Caco-2 (cell line): ENCODE results near the gene TBL1X. TPM values are rescaled to one million over a fixed set of nuclear protein-coding genes. Genes with fewer than 3 reads are reported as not detected.

Experiments used
- BruUV-seq: library from RNA; stranded (reverse); fragments of 400-500 nt; replicated peaks from 2 replicates; lab custom pipeline; 2021; lab: Mats Ljungman, UMichigan
- CTCF ChIA-PET: fragments of 300-600 bp; sonication (Branson Sonifier 250); formaldehyde crosslinking; loops from one replicate; lab custom pipeline; 2022; ENCODE audit warnings: antibody characterized with exemption; lab: Charles Lee
- POLR2A ChIA-PET: fragments of 300-600 bp; sonication (Branson Sonifier 250); formaldehyde crosslinking; loops from one replicate; lab custom pipeline; 2022; ENCODE audit warnings: antibody characterized with exemption; lab: Charles Lee
- DNase-seq, 2 experiments: peaks; one replicate each; pipeline versions ENCODE4 v3.0.0 to v3.0.0-alpha.2; 2020 to 2022
- H3K27me3 ChIP-seq: replicated peaks from 2 replicates; pipeline ENCODE4 v1.6.0; 2011; ENCODE audit warnings: low read length; ENCODE audit not compliant: control insufficient read depth, insufficient read depth
- H3K36me3 ChIP-seq: 2 replicates; pipeline ENCODE4 v1.5.1; 2011; ENCODE audit warnings: low read length; ENCODE audit not compliant: control insufficient read depth, insufficient read depth
- H3K4me1 ChIP-seq: fragments of 250-450 bp; sonication (Bioruptor Pico); 2 replicates; pipeline ENCODE4 v1.5.1; 2020; ENCODE audit warnings: mild to moderate bottlenecking
- H3K4me3 ChIP-seq: 2 replicates; pipeline ENCODE4 v1.5.1; 2011; ENCODE audit warnings: low read depth, mild to moderate bottlenecking, control low read depth, low read length
- H3K9me3 ChIP-seq: fragments of 250-450 bp; sonication (Bioruptor Pico); 2 replicates; pipeline ENCODE4 v1.5.1; 2020; ENCODE audit warnings: mild to moderate bottlenecking, moderate library complexity
- H3K27ac Mint-ChIP-seq: one replicate; pipeline ENCODE4 v1.8.0; 2022; ENCODE audit warnings: mixed read lengths; ENCODE audit not compliant: unreplicated experiment
- H3K27me3 Mint-ChIP-seq: one replicate; pipeline ENCODE4 v1.8.0; 2022; ENCODE audit warnings: mixed read lengths; ENCODE audit not compliant: insufficient read depth, unreplicated experiment
- H3K36me3 Mint-ChIP-seq: one replicate; pipeline ENCODE4 v1.8.0; 2022; ENCODE audit warnings: mild to moderate bottlenecking, mixed read lengths; ENCODE audit not compliant: insufficient read depth, unreplicated experiment
- H3K4me1 Mint-ChIP-seq: one replicate; pipeline ENCODE4 v1.8.0; 2022; ENCODE audit warnings: low read depth, mixed read lengths; ENCODE audit not compliant: unreplicated experiment
- H3K4me3 Mint-ChIP-seq: one replicate; pipeline ENCODE4 v1.8.0; 2022; ENCODE audit warnings: mild to moderate bottlenecking, moderate library complexity, mixed read lengths; ENCODE audit not compliant: unreplicated experiment
- H3K9me3 Mint-ChIP-seq: one replicate; pipeline ENCODE4 v1.8.0; 2022; ENCODE audit warnings: mixed read lengths; ENCODE audit not compliant: unreplicated experiment
- intact Hi-C: fragments of 100-400 bp; cut with micrococcal nuclease; formaldehyde crosslinking; loops from one replicate; pipeline ENCODE4 v1.10.0; 2022; ENCODE audit not compliant: unreplicated experiment
- total RNA-seq: library from RNA; stranded (reverse); gene quantifications from 2 replicates; pipeline ENCODE4 v1.2.3, GENCODE V29; 2022
- TF ChIP-seq, protein P1 (sequence below), 2 experiments: fragments of 200-600 bp in 1 of 2; IDR thresholded peaks; 1 replicate in 1 of 2; 2 replicates in 1 of 2; pipeline versions ENCODE4 v1.5.1 to v1.8.0; 2011 to 2022; ENCODE audit warnings: antibody characterized with exemption in 1 of 2, control low read depth in 1 of 2, inconsistent platforms in 1 of 2, low read depth in 1 of 2, low read length in 1 of 2, mild to moderate bottlenecking in 1 of 2, moderate library complexity in 1 of 2; ENCODE audit not compliant: insufficient read depth in 1 of 2, severe bottlenecking in 1 of 2, unreplicated experiment in 1 of 2

TBL1X gene
- total RNA-seq, 1 experiment from 2014 or later: 84.2 TPM

DNA sequence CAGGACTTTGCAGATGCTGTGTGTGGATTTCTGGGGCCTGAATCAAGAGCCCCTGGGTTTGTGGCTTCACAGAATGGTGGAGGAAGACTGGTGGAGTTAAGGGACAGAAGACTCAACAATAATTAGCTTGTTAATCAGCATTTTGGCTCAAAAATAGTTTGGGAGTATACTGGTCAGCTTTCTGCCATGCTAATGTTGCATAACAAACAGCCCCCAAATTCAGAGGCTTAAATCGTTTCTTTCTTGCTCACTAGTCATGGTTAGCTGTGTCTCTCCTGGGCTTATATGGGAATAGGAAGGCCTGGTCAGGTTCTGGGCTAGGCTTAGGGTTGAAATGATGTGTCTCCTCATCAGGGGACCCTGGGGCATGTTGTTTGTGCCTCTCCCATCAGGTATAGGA, 24.4 kb downstream of the TBL1X start:
- no TSS peak for BruUV-seq
- no peaks in the 10 kb centered on the region for H3K9me3 Mint-ChIP-seq
- H3K4me1 Mint-ChIP-seq: peaks cover 20% of the 10 kb centered on the region
- no peak overlapping the region for H3K27ac Mint-ChIP-seq
- no peaks in the 10 kb centered on the region for H3K27me3 Mint-ChIP-seq
- peaks cover 24% of the 10 kb centered on the region for H3K36me3 Mint-ChIP-seq
- intact Hi-C loops: no loop called here
- CTCF ChIA-PET: no interaction called here
- Histone ChIP-seq H3K27me3 (no peaks in the 10 kb centered on the region), H3K36me3 (no peaks in the 10 kb centered on the region), H3K4me1 (peaks cover 4% of the 10 kb centered on the region), H3K9me3 (no peaks in the 10 kb centered on the region), H3K4me3 (no peak overlapping the region)
- POLR2A ChIA-PET: no interaction called here
- TF ChIP-seq, protein P1, sequence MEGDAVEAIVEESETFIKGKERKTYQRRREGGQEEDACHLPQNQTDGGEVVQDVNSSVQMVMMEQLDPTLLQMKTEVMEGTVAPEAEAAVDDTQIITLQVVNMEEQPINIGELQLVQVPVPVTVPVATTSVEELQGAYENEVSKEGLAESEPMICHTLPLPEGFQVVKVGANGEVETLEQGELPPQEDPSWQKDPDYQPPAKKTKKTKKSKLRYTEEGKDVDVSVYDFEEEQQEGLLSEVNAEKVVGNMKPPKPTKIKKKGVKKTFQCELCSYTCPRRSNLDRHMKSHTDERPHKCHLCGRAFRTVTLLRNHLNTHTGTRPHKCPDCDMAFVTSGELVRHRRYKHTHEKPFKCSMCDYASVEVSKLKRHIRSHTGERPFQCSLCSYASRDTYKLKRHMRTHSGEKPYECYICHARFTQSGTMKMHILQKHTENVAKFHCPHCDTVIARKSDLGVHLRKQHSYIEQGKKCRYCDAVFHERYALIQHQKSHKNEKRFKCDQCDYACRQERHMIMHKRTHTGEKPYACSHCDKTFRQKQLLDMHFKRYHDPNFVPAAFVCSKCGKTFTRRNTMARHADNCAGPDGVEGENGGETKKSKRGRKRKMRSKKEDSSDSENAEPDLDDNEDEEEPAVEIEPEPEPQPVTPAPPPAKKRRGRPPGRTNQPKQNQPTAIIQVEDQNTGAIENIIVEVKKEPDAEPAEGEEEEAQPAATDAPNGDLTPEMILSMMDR (IDR thresholded peaks at IDR 0.05; ENCODE audit: insufficient read depth in 1 of 2, low read depth in 1 of 2, low read length in 1 of 2, severe bottlenecking in 1 of 2, unreplicated experiment in 1 of 2): no peak
- no peak for DNase-seq
- H3K4me3 Mint-ChIP-seq: no peak overlapping the region

DNA sequence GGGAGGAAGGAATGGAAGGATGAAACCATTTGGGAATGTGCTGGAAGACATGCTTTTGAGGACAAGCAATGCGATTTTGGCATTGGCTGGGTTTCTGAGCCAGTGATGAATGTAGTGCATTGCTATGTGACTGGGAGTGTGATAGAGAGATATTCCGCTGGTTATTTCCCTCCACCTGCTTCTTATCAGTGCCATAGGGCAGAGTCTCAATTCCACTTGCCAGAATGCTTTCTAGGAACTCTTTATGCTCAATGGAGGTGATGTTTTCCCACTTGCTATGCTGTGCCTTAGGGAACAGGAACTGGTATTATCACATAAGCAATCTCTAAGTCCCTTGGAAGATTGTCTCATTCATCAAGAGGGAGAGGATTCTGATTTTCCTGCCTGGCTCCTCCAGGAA, 28.0 kb downstream of the TBL1X start:
- H3K27me3 Mint-ChIP-seq: no peaks in the 10 kb centered on the region
- TF ChIP-seq, protein P1 (IDR thresholded peaks at IDR 0.05; ENCODE audit: insufficient read depth in 1 of 2, low read depth in 1 of 2, low read length in 1 of 2, severe bottlenecking in 1 of 2, unreplicated experiment in 1 of 2): no peak
- no peak overlapping the region for H3K27ac Mint-ChIP-seq
- no peak overlapping the region for H3K4me3 Mint-ChIP-seq
- H3K4me1 Mint-ChIP-seq: peaks cover 7% of the 10 kb centered on the region
- intact Hi-C loops: no loop called here
- DNase-seq: no peak
- H3K9me3 ChIP-seq: no peaks in the 10 kb centered on the region
- H3K27me3 ChIP-seq: no peaks in the 10 kb centered on the region
- ChIA-PET CTCF (no interaction called here), POLR2A (no interaction called here)
- peaks cover 21% of the 10 kb centered on the region for H3K36me3 Mint-ChIP-seq
- BruUV-seq: no TSS peak
- H3K9me3 Mint-ChIP-seq: no peaks in the 10 kb centered on the region
- no peaks in the 10 kb centered on the region; the same call in 1 of the 2 replicates for H3K4me1 ChIP-seq
- H3K4me3 ChIP-seq: no peak overlapping the region
- no peaks in the 10 kb centered on the region for H3K36me3 ChIP-seq

DNA sequence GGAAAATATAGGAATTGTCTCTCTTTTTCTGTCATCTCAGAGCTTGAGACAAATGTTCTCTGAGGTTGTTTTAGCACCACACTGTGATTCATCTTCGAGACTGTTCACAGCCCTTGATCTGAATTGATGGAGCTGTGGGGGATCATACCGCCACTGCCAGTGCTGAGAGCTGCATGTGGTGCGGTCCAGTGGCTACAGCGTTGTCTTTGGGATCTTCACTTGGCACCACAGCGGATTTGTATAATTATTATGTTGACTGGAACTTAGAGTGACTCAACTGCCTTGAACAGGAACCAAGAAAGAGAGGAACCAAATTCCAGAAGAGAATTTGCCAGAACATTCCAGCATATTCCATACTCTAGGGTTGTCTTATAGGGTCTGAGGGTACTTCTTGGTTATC, 29.1 kb downstream of the TBL1X start:
- Histone ChIP-seq H3K27me3 (no peaks in the 10 kb centered on the region), H3K36me3 (no peaks in the 10 kb centered on the region), H3K4me1 (no peaks in the 10 kb centered on the region; the same call in 1 of the 2 replicates), H3K4me3 (no peak overlapping the region), H3K9me3 (no peaks in the 10 kb centered on the region)
- no peak for DNase-seq
- BruUV-seq: no TSS peak
- Mint-ChIP-seq H3K27me3 (no peaks in the 10 kb centered on the region), H3K4me3 (no peak overlapping the region), H3K27ac (no peak overlapping the region), H3K36me3 (peaks cover 21% of the 10 kb centered on the region), H3K4me1 (peaks cover 7% of the 10 kb centered on the region), H3K9me3 (no peaks in the 10 kb centered on the region)
- ChIA-PET POLR2A (no interaction called here), CTCF (no interaction called here)
- intact Hi-C loops: no loop called here
- TF ChIP-seq, protein P1 (IDR thresholded peaks at IDR 0.05; ENCODE audit: insufficient read depth in 1 of 2, low read depth in 1 of 2, low read length in 1 of 2, severe bottlenecking in 1 of 2, unreplicated experiment in 1 of 2): no peak
